ENCODE data around the gene ACTG2.

DNA sequence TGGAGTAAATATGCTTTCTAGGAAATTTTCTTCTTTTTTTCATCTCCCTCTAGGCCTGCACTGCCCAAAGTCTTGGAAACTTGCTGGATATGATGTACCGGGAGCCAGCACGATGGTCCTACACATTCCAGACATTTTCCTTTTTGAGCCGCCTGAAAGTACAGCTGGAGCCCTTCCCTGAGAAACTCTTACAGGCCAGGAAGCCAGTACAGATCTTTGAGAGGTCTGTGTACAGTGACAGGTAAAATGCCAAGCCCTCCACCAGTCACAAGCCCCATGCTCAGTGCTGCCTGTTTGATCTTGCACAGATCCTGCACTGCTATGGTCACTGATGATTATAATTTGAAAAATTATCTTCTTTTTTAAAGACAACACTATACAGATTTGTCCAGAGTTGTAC lies 53.9 kb downstream of the ACTG2 start:
- TF ChIP-seq, protein P1, sequence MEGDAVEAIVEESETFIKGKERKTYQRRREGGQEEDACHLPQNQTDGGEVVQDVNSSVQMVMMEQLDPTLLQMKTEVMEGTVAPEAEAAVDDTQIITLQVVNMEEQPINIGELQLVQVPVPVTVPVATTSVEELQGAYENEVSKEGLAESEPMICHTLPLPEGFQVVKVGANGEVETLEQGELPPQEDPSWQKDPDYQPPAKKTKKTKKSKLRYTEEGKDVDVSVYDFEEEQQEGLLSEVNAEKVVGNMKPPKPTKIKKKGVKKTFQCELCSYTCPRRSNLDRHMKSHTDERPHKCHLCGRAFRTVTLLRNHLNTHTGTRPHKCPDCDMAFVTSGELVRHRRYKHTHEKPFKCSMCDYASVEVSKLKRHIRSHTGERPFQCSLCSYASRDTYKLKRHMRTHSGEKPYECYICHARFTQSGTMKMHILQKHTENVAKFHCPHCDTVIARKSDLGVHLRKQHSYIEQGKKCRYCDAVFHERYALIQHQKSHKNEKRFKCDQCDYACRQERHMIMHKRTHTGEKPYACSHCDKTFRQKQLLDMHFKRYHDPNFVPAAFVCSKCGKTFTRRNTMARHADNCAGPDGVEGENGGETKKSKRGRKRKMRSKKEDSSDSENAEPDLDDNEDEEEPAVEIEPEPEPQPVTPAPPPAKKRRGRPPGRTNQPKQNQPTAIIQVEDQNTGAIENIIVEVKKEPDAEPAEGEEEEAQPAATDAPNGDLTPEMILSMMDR (IDR thresholded peaks at IDR 0.05; ENCODE audit: insufficient read depth, low read length), result no peak
- TF ChIP-seq POLR2AphosphoS5 (IDR thresholded peaks at IDR 0.05; ENCODE audit: low read depth) (no peak), SPI1 (IDR thresholded peaks at IDR 0.05; ENCODE audit: borderline replicate concordance, low read depth) (no peak)
